ENCODE data around the gene ZNF497.
"Not testable (repeated sequence)": the region's sequence is repeated elsewhere in the genome, so short reads cannot be mapped to it uniquely, and the experiment has no call there.

The ZNF497 gene

GRCh38 chr19:58350001-58350861, 12.3 kb downstream of the ZNF497 start:
- no peak for DNase-seq (ENCODE audit: low read depth)
- no peak for TF ChIP-seq CTCF (conservative IDR thresholded peaks at IDR 0.05; ENCODE audit: control insufficient read depth, insufficient read depth, low read depth, low read length)
- no peak overlapping the region for H3K4me3 ChIP-seq (ENCODE audit: control insufficient read depth, low read depth, low read length)

GRCh38 chr19:58349590-58349989, 13.0 kb downstream of the ZNF497 start:
- no peak for TF ChIP-seq CTCF (conservative IDR thresholded peaks at IDR 0.05; ENCODE audit: control insufficient read depth, insufficient read depth, low read depth, low read length)
- no peak overlapping the region for H3K4me3 ChIP-seq (ENCODE audit: control insufficient read depth, low read depth, low read length)
- no peak for DNase-seq (ENCODE audit: low read depth)

GRCh38 chr19:58348080-58348479, 14.5 kb downstream of the ZNF497 start:
- peak overlapping the region; percentile 87 for H3K4me3 ChIP-seq (ENCODE audit: control insufficient read depth, low read depth, low read length)
- not testable (repeated sequence) for DNase-seq (ENCODE audit: low read depth)

- H3K4me3 ChIP-seq (ENCODE audit: control insufficient read depth, low read depth, low read length): peak overlapping the region; percentile 87
- peak; percentile 69 for DNase-seq (ENCODE audit: low read depth)
- TF ChIP-seq CTCF (conservative IDR thresholded peaks at IDR 0.05; ENCODE audit: control insufficient read depth, insufficient read depth, low read depth, low read length): no peak
Observed at GRCh38 chr19:58346961-58347929, 15.3 kb downstream of the ZNF497 start.

GRCh38 chr19:58345558-58345957, 17.0 kb downstream of the ZNF497 start:
- DNase-seq (ENCODE audit: low read depth): no peak
- no peak overlapping the region for H3K4me3 ChIP-seq (ENCODE audit: control insufficient read depth, low read depth, low read length)
- TF ChIP-seq CTCF (conservative IDR thresholded peaks at IDR 0.05; ENCODE audit: control insufficient read depth, insufficient read depth, low read depth, low read length): no peak

GRCh38 chr19:58338825-58339558, 23.6 kb downstream of the ZNF497 start:
- H3K4me3 ChIP-seq (ENCODE audit: control insufficient read depth, low read depth, low read length): no peak overlapping the region
- TF ChIP-seq CTCF (conservative IDR thresholded peaks at IDR 0.05; ENCODE audit: control insufficient read depth, insufficient read depth, low read depth, low read length): no peak
- DNase-seq (ENCODE audit: low read depth): peak; percentile 18

Measured in fibroblast of mammary gland (primary cell).